NCI-H2107 treated with DMSO at 0.1 percent for 48 hours (cell line): ENCODE data around the gene BEST4.
"Not testable (repeated sequence)": the region's sequence is repeated elsewhere in the genome, so short reads cannot be mapped to it uniquely, and the experiment has no call there.

Source experiments
- DNase-seq: peaks from one replicate; lab custom pipeline; 2025; ENCODE audit not compliant: unreplicated experiment; lab: John Stamatoyannopoulos, UW

Gene BEST4

DNA sequence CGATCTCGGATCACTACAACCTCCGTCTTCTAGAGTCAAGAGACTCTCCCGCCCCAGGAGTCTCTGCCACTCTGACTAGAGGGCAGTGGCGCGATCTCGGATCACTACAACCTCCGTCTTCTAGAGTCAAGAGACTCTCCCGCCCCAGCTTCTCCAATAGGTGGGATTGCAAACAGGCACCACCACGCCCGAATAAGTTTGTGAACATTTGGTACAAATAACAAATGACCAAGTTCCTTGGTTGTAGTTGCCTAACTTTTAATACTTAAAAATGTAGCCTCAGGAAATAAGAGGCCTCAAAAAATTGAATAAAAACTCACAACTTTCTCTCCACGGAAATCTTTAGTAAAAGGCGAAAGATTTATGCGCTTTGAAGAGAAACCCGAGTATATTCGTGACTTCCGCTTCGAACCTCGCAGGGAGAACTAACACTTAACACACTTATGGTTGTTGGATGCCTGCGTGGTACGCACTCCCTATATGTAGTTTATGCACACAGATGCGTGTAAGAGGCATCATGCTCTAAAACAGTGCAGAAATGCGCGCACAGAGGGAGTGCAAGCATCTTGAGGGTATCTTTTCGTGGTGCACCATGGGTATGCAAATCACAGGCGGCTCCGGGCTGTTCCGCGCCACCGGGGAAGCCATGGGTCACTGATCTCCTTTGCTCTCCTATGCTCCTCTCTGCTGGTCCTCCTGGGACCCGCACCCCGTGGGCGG, 31.8 kb upstream of the BEST4 start:
- no peak for DNase-seq

DNA sequence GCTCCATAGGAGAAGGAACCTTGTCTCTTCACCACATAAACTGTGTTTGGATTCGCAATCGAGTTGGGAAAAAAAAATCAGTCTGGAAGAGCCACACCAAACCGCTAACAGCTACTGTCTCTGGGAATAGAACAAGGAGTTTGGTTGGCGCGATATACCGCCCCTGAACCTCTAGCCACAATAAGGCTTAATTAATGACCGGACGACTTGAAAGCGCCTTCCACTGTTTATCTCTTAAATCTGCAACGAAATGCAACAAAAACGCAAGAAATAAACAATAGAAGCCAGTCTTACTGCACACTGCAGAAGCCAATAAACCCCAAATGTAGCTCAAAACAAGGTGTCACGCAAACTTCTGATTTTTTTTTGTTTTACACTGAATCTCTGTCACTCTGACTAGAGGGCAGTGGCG, 31.2 kb upstream of the BEST4 start:
- DNase-seq = no peak

DNA sequence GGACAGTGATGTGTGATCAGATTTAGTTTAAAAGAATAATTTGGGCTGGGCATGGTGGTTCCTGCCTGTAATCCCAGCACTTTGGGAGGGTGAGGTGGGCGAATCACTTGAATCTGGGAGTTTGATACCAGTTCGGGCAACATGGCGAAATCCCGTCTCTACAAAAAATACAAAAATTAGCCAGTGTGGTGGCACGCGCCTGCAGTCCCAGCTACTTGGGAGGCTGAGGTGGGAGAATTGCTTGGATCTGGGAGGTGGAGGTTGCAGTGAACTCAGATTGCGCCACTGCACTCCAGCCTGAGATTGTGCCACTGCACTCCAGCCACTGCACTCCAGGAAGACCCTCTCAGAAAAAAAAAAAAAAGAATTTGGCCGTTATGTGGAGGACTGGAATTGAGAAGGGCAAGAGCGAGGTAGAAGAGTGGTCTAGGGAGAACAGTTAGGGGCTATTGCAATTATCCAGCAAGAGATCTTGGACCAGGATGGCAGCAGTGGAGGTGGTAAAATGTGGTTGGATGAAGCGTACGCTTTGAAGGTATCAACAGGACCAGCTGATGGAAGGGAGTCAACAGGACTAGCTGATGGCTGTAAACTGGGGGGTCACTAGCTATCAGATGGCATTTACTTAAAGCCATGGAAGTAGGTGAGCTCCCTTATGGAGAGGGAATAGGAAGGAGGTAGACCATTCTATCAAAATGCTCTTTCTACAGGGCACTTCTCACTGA, 30.0 kb upstream of the BEST4 start:
- no peak for DNase-seq

DNA sequence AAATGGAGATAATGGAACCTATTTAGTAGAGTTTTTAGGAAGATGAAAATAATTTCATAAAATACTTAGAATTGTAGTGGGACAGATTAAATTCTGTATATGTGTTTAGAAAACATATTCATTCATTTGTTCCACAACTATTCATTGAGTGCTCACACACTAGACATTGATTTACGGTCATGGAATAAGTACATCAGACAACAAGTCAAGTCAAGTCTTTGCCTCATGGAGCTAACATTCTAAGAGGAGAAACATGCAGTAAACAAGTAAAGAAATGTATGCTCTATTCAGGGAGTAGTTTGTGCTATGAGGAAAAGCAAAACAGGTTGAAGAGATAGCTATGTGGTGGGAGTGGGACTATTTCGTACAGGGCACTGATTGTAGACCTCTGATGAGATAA, 29.3 kb upstream of the BEST4 start:
- no peak for DNase-seq

DNA sequence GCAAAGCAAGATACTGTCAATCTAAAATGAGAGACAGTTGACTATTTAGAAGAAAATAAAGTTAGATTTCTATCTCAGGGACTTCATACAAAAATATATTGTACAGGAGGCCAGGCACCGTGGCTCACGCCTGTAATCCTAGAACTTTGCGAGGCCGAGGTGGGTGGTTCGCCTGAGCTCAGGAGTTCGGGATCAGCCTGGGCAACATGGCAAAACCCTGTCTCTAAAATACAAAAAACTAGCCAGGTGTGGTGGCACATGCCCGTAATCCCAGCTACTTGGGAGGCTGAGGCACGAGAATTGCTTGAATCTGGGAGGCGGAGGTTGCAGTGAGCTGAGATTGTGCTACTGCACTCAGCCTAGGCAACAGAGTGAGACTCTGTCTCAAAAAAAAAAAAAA, 28.0 kb upstream of the BEST4 start:
- not testable (repeated sequence) for DNase-seq

DNA sequence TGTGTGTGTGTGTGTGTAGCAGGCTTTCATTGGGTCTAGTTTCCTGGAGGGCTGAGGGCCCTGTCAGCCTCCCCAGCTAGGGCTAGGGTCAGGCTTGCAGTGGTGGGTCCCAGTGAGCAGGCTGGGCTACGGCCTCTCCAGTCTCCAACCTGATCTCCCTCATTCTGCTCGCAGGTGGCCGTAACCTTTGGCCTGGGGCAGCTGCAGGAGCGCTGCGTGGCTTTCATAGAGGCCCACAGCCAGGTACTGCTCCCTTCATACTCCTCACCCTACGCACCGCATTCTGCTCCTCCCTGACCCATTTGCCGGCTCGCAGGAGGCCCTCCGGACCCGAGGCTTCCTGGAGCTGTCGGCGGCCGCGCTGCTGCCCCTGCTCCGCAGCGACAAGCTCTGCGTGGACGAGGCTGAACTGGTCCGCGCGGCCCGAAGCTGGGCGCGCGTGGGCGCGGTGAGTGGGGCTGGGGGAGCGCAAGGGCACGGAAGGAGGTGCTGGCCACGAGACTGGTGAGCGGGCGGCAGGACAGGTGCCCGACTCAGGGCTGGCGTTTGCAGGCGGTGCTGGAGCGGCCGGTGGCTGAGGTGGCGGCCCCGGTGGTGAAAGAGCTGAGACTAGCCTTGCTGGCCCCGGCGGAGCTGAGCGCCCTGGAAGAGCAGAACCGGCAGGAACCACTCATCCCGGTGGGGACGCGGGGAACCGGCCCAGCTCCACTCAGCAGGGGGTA, 25.0 kb upstream of the BEST4 start:
- no peak for DNase-seq

DNA sequence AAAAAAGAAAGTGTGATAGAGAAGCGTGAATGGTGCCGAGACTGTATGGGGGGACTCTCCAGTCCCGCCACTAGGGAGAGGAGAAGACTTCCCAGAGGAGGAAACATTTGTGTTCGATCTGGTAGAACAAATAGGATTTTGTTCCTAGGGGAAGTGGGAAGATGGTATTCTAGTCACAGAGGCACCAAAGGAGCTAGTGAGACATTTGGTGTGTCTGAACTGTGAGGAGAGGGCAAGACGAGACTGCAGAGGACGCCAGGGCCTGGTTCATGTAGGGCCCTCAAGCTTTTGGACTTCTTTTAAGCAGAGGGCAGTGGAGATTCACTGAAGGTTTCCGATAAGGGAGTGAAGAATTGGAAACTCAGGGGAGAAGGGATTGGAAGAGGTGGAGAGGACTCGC, 23.3 kb upstream of the BEST4 start:
- DNase-seq = no peak

DNA sequence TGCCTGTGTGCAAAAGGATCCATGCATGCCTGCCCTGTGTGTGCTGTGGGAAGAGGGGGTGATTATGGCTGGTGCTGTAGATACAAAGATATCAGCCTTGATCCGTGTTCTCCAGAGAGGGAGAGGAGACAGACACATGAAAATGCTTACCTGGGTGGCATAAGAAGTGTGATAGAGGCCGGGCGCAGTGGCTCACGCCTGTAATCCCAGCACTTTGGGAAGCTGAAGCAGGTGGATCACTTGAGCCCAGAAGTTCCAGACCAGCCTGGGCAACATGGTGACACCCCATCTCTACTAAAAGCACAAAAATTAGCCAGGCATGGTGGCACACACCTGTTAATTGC, 22.8 kb upstream of the BEST4 start:
- DNase-seq = not testable (repeated sequence)

DNA sequence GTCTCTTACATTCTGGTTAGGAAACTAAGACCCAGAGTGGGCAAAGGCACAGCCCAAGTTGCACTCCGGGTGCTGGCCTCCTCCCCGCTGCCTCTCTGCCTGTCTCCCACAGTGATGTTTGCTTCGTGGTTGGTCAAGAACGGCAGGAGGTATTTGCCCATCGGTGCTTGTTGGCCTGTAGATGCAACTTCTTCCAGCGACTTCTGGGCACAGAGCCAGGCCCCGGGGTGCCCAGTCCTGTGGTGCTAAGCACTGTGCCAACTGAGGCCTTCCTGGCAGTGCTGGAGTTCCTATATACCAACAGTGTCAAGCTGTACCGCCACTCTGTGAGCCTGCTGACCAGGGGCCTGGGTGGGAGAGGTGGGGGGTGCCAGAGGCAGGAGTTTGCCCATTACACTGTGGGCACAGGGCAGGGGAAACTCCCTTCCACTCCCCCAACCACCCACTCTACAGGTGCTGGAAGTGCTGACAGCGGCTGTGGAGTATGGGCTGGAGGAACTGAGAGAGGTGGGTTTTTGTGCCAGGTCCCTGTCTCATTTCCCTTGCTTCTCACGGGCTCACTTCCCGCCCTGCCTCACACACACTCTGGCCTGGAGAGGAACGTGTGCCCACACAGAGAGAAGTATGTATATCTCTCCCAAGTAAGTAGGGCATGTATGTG, 22.3 kb upstream of the BEST4 start:
- no peak for DNase-seq

DNA sequence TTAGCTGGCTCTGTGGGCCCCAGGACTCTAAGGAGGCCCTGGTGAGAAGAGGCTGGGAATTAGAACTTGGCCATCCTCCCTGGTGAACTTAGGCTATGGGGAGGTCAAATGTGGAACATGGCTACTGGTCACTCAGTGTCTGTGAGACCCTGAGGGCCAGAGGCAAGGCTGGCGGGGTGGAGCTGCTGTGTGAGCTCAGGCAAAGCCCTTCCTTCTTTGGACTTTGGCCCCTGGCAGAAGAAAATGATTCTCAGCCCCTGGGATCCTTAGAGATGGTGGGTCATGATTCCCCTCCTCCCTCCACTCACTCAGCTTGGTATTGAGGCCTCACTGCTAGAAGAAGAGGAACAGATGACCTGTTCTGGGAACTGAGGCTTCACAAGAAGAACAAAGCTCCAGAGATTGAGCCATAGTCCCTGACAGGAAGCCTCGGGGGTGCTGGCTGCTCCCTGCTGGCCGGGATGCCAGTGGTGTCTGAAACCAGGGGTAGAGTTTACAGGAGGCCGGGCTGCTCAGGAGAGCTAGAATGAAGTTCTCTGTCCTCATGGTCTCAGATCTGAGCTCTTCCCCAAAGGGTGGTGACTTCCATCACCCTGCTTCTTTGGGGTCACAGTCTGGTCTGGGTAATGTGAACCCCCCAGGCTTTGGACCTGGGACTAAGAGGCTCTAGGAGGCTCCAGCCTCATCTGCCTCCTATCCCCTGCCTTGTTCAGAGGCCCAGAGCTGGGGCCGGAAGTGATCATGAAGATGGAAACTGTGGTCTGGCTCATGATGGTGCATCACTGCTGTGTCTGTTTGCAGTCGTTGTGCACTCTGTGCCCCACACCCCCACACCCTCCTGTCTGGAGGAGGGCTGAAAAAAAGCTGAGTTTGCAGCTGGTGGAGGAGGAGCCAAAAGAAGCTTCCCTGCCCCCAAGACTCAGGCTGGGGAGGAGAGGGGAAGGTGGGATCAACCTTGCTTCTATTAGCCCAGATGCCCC, 21.3 kb upstream of the BEST4 start:
- no peak for DNase-seq

DNA sequence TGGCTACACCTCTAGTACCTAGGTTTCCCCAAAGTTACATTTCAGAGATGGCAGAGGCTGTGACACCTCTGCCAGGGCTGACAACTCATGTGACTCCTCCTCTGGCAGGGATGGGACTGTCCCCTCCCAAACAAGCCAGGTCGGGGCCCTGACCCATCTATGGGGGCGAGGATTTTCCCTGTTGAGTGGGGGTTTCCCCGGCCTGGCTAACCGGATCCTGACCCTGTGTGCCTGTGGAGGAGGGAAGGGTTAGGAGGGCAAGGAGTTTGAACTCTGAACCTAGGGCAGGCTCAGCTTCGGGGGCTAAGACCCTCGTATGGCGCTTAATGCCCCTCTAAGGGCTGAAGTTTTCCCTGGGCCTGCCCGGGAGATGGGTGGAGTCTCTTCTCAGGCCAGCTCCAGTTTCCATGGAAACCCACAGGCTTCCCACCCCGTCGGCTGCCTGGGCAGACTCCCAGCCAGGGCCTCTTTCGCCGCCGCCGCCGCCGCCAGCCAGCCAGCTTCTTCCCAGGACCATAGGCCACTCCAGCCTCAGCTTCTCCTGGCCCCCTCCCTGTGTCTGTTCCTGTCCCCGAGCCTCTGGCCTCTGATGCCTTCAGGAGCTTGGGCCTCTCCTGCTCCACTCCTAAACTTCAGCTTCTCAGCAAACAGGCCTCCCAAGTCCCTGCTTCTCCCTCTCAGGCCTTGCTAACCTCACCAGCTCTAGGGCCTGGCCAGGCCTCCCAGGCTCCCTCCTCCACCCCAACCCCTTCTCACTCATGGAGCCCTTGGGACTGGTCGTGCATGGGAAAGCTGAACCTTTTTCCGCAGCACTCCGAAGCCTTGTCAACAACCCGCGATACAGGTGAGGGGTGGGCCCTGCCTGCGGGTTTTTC, 20.3 kb upstream of the BEST4 start, which contains the start of gene BTBD19:
Gene BTBD19, plus strand, starts transcription at position 461 of the 875 bp plus-strand sequence. Its CDS starts 298 bp downstream, at position 759.
- DNase-seq = no peak

DNA sequence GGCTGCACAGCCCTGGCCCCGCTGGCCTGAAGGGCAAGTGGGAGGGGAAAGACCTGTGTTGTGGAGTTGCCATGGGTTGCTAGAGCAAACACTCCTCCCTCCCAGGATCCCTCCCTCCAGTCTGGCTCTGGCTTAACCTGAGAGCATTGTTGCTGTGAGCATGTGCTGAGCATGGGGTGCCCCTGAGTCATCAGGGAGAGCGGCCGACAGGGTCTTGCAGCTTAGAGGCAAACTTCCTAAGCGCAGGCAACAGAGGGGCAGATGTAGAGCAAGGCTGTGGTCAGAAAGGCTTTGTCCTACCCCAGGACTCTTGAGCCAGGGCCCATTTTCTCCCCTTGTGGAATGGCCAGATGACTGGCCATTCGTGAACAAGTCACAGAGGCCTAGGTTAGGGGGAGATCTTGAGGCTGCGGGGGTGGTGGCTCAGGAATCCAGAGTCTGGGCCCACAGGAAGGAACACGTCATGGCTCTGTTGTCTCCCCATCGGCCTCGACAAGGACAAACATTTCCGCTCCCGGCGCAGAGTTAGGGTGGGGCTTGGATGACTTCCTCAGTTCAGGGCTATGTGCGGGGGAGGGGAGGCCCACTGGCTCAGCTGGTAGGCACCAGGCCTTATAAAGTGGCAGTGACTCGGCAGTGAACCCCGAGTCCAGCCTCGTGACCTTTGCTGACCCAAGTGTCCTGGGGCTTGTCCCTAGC, 19.5 kb upstream of the BEST4 start:
- DNase-seq = no peak

DNA sequence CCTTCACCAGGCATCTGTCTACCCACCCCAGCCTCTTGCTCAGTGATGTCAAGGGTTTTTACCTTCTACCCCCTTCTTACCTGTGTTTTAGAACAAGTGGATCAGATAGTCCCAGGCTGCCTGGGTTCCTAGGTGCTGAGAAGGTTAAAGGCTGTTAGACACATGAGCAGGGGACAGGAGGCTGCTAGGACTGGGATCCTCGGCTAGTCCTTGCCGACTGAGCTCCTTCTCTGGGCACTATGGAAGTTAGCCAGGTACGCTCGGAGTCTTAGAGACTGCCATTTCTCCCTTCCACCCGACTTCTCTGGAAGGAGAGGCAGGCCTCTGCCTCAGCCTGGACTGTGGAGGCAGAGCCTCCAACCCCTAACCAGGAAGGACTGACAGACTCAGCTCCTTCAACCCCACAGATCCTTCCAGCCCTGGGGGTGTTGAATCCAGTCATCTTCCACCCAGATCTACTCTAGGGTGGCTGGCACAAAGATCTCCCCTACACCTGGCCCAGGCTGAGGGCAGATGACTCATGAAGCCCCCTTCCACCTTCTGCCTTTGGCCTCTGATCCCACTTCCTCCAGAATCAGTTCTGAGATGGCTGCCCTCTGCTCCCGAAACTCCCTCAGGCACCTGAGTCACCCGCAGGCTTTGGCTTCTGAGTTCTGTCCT, 18.9 kb upstream of the BEST4 start, which contains the start of gene DYNLT4:
Gene DYNLT4, minus strand, starts transcription at position 648 of the 660 bp plus-strand sequence. CDS start 683 bp downstream, outside the sequence.
- no peak for DNase-seq

DNA sequence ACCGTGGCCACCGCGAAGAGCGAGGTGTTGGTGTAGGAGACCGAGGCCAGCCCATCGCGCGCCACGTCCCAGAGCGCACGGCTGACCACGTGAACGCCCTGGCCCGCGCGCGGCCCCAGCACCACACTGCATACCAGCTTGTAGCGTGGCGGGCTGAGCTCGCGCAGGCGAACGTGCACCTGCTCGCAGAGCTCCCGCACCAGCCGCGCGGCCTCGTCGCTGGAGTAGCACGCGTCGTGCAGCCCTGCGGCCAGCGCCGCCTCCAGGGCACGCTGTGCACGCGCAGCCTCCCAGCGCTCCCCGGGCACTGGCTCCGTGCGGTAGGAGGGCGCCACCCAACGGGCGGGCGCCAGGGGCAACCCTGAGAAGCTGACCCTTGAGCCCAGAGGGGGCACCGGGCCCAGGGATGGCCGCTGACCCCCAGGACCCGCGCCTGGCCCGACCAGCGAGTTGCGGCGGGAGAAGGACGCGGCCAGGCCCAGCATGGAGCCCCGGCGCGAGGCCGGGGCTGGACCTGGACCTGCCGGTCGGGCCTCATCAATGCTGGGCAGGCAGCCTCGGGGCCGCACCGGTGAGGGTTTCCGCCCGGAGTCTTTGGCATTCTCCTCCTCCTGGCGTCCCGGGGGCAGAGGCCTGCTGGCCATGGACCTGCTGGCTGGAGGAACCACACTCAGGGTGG, 18.2 kb upstream of the BEST4 start:
- DNase-seq = no peak

DNA sequence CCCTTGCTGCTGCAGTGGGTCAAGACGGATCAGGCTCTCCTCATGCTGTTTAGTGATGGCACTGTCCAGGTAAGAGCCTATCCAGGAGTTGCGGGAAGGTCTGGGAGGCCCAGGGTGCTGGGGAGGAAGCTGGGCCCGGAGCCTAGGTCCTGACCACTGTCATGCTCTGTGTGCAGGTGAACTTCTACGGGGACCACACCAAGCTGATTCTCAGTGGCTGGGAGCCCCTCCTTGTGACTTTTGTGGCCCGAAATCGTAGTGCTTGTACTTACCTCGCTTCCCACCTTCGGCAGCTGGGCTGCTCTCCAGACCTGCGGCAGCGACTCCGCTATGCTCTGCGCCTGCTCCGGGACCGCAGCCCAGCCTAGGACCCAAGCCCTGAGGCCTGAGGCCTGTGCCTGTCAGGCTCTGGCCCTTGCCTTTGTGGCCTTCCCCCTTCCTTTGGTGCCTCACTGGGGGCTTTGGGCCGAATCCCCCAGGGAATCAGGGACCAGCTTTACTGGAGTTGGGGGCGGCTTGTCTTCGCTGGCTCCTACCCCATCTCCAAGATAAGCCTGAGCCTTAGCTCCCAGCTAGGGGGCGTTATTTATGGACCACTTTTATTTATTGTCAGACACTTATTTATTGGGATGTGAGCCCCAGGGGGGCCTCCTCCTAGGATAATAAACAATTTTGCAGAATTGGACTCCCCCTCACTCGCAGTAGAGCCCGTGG, 17.5 kb upstream of the BEST4 start:
- DNase-seq = no peak

DNA sequence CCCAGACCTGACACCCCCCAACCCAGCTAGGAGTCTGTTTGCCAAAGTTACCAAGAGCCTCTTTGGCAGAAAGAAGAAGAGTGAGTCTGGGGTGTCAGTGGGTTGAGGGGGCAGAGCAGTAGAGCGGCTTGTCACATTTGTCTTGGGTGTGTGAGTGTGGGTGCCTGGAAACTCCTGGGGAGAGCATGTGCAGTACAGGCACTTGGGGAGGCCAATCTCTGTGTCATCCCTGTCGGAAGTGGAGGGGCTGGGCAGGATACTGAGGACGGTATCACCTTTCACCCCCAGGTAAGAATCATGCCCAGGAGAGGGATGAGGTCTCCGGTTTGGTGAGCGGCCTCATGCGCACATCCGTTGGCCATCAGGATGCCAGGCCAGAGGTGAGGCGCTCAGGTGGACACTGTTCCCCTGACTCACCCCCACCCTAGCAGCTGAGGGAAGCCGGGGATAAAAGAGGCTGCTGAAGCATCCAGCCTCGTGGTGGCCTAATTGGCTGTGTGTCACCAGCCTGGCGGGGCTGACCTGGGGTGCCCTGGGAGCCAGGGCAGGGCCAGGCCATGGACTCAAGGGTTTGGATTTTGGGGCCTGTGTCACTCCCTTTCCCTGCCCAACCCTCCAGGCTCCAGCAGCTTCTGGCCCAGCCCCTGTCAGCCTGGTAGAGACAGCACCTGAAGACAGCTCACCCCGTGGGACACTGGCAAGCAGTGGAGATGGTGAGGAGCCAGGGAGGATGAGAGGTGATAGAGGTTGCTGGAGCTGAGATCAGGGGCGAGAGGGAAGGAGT, 15.5 kb upstream of the BEST4 start:
- no peak for DNase-seq
